Midbrain (tissue), 1 donor: Measurements from ENCODE around the gene ADRM1.
A peak's percentile ranks its signal among the peaks of the same experiment; 100 is the strongest.

Experiments used
- DNase-seq: peaks from one replicate; lab custom pipeline; 2025; lab: John Stamatoyannopoulos, UW

Gene ADRM1

DNA sequence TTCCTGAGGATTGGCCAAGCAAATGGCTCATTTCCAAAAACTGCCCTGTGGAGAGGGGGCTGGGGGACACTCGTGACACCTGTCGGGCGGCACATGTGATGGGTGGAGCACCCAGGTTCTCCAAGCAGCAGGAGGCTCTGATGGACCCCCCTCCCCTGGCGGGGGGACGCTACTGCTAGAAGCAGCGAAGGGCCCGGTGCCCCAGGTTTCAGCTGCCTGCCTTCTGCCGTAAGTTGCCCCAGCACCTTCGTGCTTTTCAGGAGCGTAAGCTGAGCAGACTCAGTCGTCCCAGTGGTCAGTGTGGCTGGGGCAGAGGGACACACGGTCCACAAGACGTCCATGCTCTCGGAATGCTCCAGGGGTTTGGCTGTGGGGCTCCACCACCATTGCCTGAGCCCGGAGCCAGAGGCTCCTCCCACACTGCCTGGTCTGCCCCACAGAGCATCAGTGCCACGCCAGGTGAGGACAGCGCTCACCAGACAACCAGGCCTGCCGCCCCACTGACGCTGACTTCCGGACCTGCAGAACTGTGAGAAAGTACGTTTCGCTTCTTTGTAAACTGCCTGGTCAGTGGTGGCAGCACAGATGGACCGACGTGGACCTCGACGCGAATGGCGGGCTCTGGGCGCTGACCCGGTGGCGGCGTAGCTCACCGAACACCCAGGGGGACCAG is 4.1 kb upstream of the ADRM1 start:
- no peak for DNase-seq

- DNase-seq = no peak
Observed at GRCh38 chr20:62299666-62300236, 3.0 kb upstream of the ADRM1 start.

- DNase-seq = no peak
Observed at GRCh38 chr20:62300319-62300718, 2.5 kb upstream of the ADRM1 start.

GRCh38 chr20:62301111-62301668 is 1.6 kb upstream of the ADRM1 start:
- no peak for DNase-seq

- DNase-seq = peak; percentile 80
Observed at GRCh38 chr20:62301773-62302340, 940 bp upstream of the ADRM1 start.

GRCh38 chr20:62303062-62303339 is 204 bp downstream of the ADRM1 start:
- DNase-seq = no peak

DNA sequence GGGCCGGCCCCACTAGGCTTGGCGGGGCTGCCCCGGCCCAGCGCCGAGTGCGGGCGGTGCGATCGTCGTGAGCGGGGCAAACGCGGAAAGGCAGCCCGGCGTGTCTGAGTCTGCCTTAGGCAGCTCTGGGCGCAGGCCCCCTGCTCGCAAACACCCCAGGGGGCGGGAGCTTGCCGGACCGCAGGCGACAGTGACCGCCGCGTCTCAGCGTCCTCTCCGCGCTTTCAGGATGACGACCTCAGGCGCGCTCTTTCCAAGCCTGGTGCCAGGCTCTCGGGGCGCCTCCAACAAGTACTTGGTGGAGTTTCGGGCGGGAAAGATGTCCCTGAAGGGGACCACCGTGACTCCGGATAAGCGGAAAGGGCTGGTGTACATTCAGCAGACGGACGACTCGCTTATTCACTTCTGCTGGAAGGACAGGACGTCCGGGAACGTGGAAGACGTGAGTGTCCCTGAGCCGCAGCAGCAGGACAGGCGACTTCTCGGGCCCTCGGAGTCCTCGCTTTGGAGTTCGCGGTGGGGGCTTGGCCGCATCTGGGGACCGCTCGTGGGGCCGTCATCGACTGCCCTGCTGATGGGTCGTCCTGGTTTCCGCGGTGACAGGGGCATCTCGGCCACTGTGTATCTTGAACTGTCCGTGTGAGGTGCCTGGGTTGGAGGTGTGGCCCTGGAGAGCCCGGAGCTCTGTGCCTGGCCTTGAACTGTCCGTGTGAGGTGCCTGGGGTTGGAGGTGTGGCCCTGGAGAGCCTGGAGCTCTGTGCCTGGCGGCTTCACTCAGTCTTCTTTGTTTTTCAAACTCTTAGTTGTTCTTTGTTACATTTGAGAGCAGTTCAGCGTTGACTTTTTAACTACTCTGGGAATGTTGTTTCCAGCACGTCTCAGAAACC is 786 bp downstream of the ADRM1 start:
- DNase-seq = no peak

- no peak for DNase-seq
Observed at GRCh38 chr20:62304331-62305148, 1.7 kb downstream of the ADRM1 start.

DNA sequence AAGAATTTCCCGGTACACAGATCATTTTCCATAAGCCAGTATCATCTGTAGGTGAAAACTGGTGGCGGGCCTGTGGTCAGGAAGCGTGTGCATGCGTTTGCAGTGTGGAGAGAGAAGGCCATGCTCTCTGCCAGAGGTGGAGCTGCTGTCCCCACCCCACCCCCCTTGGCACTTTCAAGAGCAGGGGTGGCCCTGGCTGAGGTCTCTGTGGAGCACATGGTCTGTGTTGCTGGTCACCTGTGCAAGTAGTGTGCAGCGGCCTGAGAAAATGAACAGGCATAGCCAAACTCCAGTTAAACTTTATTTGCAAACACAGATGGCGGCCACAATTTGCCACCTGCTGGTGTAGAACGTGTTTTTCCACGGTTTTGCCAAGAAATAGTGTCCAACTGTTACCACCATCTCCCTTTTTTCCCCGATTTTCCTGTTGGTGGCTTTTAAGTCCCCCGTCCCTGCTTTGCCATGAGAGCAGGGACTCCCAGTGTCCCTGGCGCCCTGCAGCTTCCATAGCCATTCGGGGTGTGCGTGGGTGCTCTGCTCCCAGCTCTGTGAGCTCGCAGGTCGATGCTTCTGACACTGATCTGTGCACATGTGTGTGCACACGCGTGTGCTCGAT is 2.5 kb downstream of the ADRM1 start:
- DNase-seq = no peak

GRCh38 chr20:62305765-62306413 is 3.1 kb downstream of the ADRM1 start:
- no peak for DNase-seq

GRCh38 chr20:62306414-62307187 is 3.8 kb downstream of the ADRM1 start:
- DNase-seq = no peak

DNA sequence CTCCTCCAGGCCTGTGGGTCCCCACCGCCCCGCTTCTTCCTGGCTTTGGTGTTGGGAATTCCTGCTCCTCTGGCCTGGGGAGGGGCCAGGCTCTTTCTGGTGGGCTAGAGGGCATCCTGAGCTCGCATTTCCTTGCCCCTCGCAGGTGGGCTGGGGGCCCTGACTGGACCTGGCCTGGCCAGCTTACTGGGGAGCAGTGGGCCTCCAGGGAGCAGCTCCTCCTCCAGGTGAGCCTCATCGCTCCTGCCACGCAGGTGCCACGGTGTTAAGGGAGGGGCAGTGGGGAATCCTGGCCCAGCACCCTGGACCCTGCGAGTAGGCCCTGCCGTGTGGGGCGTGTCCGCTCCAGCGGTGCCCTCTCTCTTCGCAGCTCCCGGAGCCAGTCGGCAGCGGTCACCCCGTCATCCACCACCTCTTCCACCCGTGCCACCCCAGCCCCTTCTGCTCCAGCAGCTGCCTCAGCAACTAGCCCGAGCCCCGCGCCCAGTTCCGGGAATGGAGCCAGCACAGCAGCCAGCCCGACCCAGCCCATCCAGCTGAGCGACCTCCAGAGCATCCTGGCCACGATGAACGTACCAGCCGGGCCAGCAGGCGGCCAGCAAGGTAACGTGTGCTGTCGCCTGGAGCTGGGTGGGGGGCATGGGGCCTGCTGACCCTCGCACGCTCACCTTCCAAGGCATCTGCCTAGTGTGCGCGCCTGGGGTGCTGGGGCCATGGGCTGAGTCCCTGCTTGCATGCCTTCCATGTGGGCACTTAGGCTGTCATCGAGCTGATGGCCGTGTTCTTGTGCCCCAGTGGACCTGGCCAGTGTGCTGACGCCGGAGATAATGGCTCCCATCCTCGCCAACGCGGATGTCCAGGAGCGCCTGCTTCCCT is 4.7 kb downstream of the ADRM1 start:
- no peak for DNase-seq

- peak; percentile 12 for DNase-seq
Observed at GRCh38 chr20:62308102-62308822, 5.5 kb downstream of the ADRM1 start.

DNA sequence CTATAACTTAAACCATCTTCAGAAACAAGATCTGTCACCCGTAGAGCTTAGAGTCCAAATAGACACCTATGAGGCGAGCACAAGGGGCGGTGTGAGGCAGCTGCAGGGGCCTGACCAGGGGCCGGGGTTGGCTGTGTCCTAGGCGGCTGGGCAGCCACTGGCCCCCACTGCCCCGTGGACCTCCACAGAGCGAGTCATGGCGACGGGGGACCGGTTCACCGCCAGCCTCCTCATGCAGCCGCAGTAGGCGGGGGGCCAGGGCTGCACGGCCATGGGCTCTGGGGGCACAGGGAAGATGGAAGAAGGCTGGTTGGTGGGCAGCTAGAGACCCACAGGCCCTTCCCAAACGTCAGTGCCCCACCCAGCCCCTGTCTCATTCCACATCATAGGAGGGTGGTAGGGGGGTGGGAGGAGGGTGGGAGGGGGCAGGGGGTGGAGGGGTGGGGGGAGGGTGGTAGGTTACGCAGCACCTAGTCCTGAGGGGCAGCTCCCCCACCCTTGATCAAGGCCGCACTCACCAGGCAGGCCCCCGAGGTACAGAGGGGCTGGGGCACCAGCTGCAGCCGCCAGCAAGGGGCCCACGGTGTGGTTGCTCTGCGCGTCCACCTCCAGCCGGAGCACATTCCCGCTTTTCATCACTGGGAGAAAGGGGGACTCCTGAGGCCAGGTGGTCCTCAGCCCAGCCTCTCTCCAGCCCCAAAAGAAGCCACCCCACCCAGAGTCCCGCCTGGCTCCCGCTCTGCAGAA is 6.6 kb downstream of the ADRM1 start:
- DNase-seq = no peak

DNA sequence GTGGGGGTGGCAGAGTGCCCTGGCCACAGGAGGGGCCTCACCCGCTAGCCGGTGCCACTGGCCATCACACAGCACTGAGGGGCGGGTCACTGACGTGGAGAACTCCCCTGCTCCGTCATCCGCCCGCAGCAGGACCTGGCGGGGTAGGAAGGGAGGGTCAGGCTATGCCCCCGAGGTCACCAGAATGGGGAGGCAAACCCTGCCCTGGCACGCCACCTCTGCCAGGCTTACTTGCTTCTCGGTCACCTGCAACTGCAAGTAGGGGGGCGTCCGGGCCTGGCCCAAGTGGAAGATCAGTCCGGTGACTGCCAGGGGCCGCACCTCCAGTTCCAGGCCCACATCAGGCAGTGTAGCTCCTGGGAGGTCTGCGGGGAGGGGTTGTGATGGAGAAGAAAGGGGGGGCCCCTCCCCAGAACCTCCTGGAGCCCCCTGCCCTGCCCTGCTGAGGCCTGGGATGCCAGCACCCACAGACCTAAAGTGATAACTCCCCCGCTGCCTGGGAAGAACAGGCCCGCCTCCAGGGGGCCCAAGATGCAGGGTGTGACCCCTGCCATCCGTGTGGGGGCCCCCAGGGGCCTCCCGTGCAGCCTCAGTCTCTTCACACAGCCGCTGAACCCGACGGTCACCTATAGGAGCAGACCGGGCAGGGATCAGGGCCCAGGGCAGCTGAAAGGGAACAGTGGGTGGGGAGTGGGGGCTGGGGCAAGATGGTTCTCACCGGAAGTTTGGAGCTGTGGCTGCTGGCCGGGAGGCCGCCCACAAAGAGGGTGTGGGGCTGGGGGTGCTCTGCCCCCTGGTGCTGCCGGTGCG is 7.4 kb downstream of the ADRM1 start:
- no peak for DNase-seq

GRCh38 chr20:62310757-62311121 is 7.9 kb downstream of the ADRM1 start:
- no peak for DNase-seq

GRCh38 chr20:62311150-62311549 is 8.4 kb downstream of the ADRM1 start:
- no peak for DNase-seq
